Glutamatergic neuron (in vitro differentiated cells): Measurements from ENCODE around the gene SLC17A4. TPM values are rescaled to one million over a fixed set of nuclear protein-coding genes. Genes with fewer than 3 reads are reported as not detected.
"Not testable (repeated sequence)": the region's sequence is repeated elsewhere in the genome, so short reads cannot be mapped to it uniquely, and the experiment has no call there.

Source experiments
- DNase-seq: peaks from one replicate; pipeline ENCODE4 v3.0.0; 2022
- H3K27ac Mint-ChIP-seq: one replicate; pipeline ENCODE4 v1.8.0; 2020; ENCODE audit warnings: mild to moderate bottlenecking, mixed read lengths, inconsistent platforms; ENCODE audit not compliant: unreplicated experiment
- H3K27me3 Mint-ChIP-seq: one replicate; pipeline ENCODE4 v1.8.0; 2020; ENCODE audit warnings: mild to moderate bottlenecking, moderate library complexity, mixed read lengths, inconsistent platforms; ENCODE audit not compliant: unreplicated experiment
- H3K36me3 Mint-ChIP-seq: one replicate; pipeline ENCODE4 v1.8.0; 2020; ENCODE audit warnings: mild to moderate bottlenecking, mixed read lengths, inconsistent platforms; ENCODE audit not compliant: unreplicated experiment
- H3K4me1 Mint-ChIP-seq: one replicate; pipeline ENCODE4 v1.8.0; 2020; ENCODE audit warnings: mild to moderate bottlenecking, low read depth, mixed read lengths, inconsistent platforms; ENCODE audit not compliant: unreplicated experiment
- H3K4me3 Mint-ChIP-seq: one replicate; pipeline ENCODE4 v1.8.0; 2020; ENCODE audit warnings: mild to moderate bottlenecking, mixed read lengths, inconsistent platforms; ENCODE audit not compliant: unreplicated experiment
- H3K9me3 Mint-ChIP-seq: one replicate; pipeline ENCODE4 v1.8.0; 2020; ENCODE audit warnings: mild to moderate bottlenecking, moderate library complexity, mixed read lengths, inconsistent platforms; ENCODE audit not compliant: unreplicated experiment
- CTCF ChIP-seq: fragments of 200-600 bp; sonication (generic); IDR thresholded peaks from one replicate; pipeline ENCODE4 v1.5.0; 2021; ENCODE audit not compliant: partially characterized antibody, unreplicated experiment
- total RNA-seq: library from RNA; stranded (reverse); fragmentation: NEBNext Ultra II Directional; extraction: Animal tissue kit (Norgen Biotek cat#: 25700); gene quantifications from one replicate; pipeline ENCODE4 v1.2.1, GENCODE V29; 2021; ENCODE audit not compliant: unreplicated experiment

SLC17A4 gene
- total RNA-seq, 1 donor from 2014 or later, result not detected

- Mint-ChIP-seq H3K4me1 (peaks cover 8% of the 10 kb centered on the region), H3K27ac (no peak overlapping the region), H3K27me3 (no peaks in the 10 kb centered on the region), H3K4me3 (no peak overlapping the region), H3K9me3 (no peaks in the 10 kb centered on the region), H3K36me3 (no peaks in the 10 kb centered on the region)
- TF ChIP-seq CTCF, result no peak
- no peak for DNase-seq
Measured at GRCh38 chr6:25745836-25746235, 8.7 kb upstream of the SLC17A4 start.

- TF ChIP-seq CTCF, result no peak
- DNase-seq, result no peak
- H3K27me3 Mint-ChIP-seq, result no peaks in the 10 kb centered on the region
- no peaks in the 10 kb centered on the region for H3K9me3 Mint-ChIP-seq
- H3K4me1 Mint-ChIP-seq, result peaks cover 8% of the 10 kb centered on the region
- H3K4me3 Mint-ChIP-seq, result no peak overlapping the region
- no peak overlapping the region for H3K27ac Mint-ChIP-seq
- H3K36me3 Mint-ChIP-seq, result no peaks in the 10 kb centered on the region
Measured at GRCh38 chr6:25746968-25747367, 7.6 kb upstream of the SLC17A4 start.

- DNase-seq, result no peak
- H3K36me3 Mint-ChIP-seq, result no peaks in the 10 kb centered on the region
- no peak for TF ChIP-seq CTCF
- no peak overlapping the region for H3K27ac Mint-ChIP-seq
- no peak overlapping the region for H3K4me3 Mint-ChIP-seq
- no peaks in the 10 kb centered on the region for H3K27me3 Mint-ChIP-seq
- peaks cover 8% of the 10 kb centered on the region for H3K4me1 Mint-ChIP-seq
- H3K9me3 Mint-ChIP-seq, result no peaks in the 10 kb centered on the region
Measured at GRCh38 chr6:25747477-25747876, 7.1 kb upstream of the SLC17A4 start.

GRCh38 chr6:25748049-25748448 lies 6.5 kb upstream of the SLC17A4 start:
- no peak overlapping the region for H3K27ac Mint-ChIP-seq
- H3K4me3 Mint-ChIP-seq, result no peak overlapping the region

GRCh38 chr6:25748601-25749517 lies 5.7 kb upstream of the SLC17A4 start:
- H3K36me3 Mint-ChIP-seq, H3K4me1 Mint-ChIP-seq, H3K27me3 Mint-ChIP-seq, H3K9me3 Mint-ChIP-seq, DNase-seq, H3K27ac Mint-ChIP-seq, H3K4me3 Mint-ChIP-seq: not testable (repeated sequence)

More at GRCh38 chr6:25748049-25748448, 6.5 kb upstream of the SLC17A4 start:
- no peak for TF ChIP-seq CTCF
- H3K27me3 Mint-ChIP-seq, result peaks cover under 1% of the 10 kb centered on the region
- DNase-seq, result no peak
- H3K9me3 Mint-ChIP-seq, result no peaks in the 10 kb centered on the region
- H3K4me1 Mint-ChIP-seq, result peaks cover 8% of the 10 kb centered on the region
- no peaks in the 10 kb centered on the region for H3K36me3 Mint-ChIP-seq
